HCEC 1CT (cell line): ENCODE measurements around the gene PPP1R26.

ENCODE experiments used
- DNase-seq: peaks from one replicate; pipeline ENCODE4 v3.0.0-alpha.2; 2017

Gene PPP1R26

DNA sequence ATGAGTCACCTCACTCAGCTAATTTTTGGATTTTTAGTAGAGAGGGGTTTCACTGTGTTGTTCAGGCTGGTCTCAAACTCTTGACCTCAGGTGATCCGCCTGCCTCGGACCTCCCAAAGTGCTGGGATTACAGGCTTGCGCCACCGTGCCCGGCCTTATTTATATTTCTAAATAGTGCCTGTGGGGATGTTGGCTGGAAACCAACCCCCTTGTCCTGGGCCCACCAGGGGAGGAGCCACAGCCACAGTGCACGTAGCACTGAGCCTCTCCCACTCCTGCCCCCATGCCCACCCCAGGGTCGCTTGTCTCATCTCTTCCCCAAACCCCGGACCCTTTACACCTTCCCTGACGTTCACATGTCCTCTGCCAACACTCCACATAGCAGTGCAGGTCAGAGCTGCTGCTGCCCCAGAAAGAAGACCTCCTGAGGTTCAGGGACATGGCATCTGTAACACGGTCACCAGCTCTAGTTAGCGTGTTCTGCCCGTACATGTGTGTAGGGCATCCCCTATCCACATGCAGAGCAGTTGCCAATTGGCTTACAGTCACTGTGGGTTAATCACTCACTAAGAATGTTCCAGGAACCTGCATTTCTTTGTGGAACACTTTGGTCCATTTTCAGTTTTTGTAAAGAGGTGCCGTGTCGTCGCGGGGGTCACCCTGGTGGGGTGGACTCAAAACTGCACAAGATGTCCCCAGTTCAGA lies 10.7 kb downstream of the PPP1R26 start:
- DNase-seq, result no peak

DNA sequence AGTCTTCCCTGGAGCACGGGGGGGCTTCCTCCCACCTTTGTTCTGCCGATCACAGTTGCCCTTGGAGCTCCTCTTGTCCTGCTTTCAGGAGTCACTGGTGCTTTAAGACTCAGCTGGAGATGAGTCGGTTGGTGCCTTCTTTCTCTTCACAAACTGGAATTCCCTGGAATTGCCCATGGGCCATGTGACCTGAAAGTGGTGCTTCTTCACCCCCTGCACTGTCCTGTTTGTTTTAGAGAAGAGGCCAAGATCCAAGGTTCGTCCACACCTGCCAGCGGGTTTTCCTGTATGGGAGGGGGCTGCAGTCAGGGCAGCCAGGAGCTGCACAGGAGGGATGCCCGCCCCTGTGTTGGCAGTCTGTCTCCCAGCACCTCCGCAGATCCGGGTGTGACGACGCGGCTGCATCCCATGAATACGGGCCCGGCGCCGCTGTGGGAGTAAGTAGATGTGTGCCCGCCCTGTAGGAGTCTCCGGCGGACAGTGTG lies 11.4 kb downstream of the PPP1R26 start:
- DNase-seq, result no peak

DNA sequence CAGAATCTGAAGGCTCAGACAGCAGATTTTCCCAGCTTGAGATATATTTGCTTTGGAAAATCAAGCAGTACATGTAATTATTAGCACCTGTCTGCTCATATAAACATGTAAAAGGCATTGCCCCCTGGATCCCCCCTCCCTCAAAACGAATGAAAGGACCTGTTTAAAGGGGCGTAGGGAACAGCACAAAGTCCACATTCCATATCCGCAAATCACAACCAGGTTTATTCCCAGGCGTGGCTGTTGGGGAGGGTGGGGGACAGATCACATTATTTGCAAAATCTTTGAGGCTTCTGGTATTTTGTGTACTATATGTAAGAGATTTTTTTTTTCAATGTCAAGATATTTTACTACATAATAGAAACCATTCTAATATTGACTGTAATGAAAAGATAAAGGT lies 12.2 kb downstream of the PPP1R26 start:
- DNase-seq, result no peak

DNA sequence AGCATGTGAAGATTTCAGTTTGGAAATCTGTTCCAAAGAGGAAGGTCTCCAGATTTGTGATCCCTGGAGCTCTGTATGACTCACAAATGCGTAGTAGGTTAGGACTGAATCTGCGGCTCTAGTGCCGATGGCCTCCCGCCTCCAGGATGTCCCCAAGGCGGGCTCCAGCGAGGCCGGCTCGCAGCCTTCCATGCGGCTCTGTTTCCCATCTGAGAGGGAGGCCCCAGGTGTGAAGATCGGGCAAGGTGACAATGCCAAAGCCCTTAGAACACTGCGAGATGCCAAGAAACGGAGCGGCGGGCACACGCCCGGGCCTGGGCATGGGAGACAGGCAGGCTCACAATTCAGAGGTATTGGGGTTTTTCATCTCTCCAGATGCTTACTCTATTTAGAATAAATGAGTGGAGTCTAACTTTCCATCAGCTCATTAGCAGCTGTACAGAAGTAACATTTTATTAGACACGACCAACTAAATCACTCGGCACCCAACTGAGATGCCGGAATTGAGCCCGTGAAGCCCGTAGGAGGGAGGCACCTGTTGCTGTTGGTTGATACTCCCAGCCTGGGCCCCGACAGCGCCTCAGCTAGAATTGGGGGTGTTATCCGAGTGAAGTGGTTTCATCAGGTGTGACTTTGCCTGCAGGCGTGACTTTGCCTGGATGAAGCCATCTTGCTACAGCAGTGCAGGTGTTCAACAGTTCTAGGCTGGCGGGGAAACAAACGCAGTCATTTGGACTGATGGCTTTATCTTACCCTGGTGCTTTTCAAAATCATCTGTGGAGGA lies 13.5 kb downstream of the PPP1R26 start:
- no peak for DNase-seq

DNA sequence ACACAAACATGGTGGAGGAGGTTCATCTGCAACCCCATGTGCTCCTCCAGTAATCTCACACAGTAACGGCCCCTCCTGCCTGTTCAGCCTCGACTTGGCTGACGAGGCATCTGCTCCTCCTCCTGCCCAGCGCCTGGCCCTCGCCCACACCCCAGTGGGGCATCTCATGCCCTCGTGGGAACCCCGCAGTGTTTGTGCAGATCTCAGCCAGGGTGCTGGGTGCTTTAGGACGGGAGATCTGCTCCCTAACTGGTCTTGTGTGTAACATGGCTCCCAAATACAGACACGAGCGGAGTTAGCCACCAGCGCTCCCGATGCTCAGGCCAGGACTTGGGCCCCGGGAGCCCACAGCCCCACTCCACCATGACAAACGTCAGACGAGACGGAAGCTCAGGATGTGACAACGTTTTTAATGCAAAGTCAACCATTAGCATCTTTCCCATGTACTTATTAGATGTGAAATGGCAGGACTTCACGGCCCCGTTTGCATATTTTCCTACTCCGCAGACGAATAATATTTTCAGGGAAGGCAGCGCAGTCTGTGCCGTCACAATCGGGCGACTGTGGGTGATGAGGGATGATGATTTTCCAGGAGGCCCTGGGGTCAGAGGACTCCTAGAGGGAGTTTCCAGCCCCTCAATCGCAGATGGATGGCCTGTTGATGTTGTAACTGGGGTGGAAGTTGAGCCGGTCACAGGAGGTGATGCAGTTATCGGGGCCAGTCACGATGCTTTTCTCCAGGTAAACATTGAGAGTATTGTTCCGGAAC lies 15.4 kb downstream of the PPP1R26 start:
- DNase-seq, result no peak

DNA sequence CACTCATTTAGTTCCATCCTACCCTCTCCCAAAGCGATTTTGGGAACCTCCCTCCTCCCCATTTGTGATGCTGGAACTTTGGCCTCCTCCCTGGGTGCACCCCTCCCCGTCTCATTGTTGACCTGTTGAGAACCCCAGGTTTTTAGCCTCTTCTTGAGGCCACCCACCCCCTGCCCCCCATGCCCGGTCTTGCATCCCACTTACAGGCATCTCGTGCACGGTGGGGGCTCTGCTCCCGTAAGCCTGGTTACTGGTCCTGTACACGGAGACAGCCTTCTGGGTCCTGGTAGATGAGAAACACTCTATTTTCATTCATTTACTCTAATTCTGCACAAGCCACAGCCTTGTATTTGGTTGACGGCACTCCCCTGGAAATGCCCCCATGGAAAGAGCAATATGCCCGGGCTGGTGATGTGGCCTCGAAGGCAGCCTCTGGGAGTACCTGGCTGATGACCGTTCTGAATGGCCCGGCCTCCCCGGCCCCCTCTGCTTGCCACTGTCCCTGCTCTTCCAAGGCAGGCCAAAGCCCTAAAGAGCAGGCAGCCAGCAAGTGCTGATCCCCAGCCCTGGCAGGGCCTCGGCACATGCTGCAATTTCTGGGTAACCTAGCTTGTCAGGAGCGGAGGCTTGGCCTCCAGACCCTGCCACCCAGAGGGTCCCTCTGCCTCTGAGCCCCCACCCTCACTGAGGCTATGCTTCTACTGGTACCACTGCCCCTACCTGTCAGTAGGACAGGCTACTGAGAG lies 19.0 kb downstream of the PPP1R26 start:
- DNase-seq, result no peak

DNA sequence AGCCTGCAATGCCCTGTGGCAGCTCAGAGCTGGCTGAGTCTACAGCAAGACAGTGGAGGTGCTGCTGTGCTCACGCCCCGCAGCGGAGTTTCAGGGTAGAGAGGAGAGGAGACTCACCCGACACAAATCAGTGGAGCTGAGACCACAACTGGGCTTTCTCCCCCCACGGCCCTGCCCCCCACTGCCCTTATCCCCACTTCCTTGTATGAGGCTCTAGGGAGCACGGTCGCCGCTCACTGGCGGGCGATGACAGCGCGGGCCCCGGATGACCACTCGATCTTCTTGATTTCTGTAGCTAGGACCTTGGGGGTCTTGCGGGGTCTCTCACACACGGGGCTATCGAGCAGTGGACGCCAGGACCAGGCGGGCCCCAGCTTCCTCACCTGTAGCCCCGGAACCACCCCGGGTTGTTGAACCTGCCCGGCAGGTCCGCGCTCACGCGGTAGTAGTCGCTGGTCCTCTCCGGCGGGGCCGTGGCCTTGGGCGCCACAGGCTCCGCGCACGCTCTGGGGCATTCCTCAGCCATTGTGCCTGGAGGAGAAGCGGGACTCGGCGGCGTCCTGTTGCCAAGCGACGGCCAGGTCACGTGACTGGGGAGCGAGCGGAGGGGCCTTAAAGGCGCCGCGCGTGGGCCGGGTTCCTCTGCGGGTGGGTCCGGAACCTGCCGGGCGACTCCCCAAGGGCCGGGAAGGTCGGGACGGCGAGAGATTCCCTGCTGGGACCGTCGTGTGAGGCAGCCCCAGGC lies 19.9 kb downstream of the PPP1R26 start:
- peak; percentile 81 for DNase-seq

DNA sequence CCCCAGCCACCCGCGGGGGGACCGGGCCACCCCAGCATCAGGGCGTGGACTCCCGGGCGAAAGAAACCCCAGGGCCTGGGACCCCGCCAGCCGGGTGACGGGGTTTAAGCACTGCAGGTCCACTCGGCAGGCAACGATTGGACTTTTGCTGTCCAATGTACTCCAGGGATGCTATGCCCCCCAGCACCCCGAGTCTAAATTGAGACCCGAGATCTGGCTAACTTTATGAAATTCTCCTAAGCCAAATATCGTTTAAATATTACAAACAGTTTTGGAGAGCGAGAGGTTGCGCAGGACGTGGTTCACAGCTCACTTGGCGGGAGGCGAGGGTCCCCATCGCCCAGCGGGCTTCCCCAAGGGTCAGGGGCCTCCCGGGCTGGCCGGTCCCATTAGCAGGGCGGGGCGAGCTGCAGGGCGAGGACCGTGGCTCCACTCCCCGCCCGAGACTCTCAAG lies 20.5 kb downstream of the PPP1R26 start:
- peak; percentile 12 for DNase-seq

DNA sequence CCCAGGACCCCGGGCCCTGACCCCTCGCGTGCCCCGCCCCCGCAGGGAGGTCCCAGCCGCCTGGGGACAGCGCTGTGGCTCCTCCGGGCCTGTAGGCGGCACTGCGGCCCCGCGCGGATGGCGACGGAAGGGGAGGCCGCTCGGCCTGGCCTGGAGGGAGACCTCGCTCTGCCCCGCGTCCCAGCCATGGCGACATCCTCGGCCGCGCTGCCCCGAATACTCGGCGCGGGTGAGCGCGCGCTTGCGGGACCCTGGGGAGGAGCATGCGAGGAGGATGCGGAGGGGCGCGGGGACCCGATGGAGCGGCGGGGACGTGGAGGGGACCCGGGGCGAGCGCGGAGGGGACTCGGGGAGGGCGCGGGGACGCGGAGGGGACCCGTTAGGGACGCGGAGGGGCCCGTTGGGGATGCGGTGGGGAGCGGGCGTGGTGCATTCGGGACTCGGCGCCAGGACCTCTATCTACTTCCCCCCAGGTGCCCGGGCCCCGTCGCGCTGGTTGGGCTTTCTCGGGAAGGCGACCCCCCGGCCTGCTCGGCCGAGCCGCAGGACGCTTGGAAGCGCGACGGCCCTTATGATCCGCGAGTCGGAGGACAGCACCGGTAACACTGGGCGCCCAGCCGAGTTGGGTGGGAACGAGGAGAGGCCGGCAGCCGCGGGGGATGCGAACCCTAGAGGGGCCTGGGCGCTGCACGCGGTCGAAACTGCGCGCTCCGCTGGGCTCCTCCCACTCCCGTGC lies 21.1 kb downstream of the PPP1R26 start, which contains the start of gene MRPS2:
Gene MRPS2 (plus strand): TSS at position 158 of the 736 bp plus-strand sequence. CDS start 29 bp downstream, at position 187.
- DNase-seq, result peak; percentile 84

DNA sequence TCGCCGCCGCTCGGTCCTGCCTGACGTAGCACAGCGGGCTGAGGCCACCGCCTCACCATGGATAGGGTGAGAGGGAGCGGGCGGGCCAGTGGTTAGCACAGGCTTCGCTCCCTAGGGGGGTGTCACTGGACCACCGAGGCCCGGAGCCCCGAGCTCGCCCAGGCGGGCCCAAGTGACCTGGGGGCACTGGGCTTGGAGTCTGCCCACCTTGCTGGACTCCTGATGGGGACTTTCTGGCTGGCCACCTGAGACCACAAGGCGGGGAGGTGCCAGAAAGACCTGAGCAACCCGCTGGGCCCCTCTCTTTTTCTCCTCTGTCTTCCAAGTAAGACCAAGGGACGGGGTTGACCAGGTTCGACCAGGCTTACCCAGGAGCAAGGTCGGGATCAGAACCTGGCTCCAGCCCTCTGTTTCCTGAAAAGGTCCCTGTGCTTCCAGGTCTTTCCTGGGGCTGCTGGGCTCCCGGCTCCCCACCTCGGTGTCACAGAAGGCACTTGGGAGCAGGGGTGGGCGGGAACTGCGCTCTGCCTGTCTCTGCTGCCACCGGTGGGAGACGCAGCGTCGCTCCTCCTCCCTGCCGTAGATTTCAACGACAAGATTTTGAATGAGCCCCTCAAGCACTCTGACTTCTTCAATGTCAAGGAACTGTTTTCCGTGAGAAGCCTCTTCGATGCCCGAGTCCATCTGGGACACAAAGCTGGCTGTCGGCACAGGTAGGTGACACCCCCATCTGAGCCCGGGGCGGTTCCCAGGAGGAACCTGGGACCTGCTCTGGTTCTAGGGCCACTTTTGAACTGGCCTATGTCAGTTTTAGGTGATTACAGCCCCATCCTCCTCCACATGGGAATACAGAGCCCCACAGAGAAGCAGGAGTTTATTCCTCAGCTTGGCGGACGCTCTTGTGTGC lies 21.9 kb downstream of the PPP1R26 start:
- no peak for DNase-seq

DNA sequence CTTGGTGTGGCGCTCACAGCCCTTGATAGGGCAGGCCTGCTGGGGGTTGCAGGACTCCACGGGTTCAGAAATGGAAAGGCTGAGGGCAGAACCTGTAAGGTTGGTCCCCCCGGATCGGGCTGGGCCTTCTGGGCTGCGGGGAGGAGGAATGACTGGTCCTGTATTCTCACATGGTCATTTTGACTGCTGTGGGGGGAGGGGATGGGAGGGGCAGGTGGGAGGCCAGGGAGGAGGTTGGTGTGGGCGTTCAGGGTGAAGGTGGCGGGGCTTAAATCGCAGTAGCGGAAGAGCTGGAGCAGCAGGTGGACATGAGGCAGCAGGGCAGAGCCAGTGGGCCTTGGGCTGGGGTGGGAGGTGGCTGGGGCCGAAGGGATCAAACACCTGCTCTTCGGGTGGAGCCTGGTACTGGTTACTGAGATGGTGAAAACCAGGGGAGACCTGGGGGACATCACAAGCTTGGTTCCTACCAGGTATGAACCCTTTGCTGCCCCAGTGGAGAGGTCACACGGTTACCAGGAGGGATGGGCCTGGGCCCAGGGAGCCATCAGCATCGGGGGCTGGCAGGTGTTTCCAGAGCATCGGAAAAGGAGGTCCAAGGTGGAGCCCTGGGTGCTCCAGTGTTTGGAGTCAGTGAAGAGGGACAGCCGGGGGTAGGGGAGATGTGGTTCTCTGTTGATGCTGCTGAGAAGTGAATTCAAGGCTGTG lies 22.7 kb downstream of the PPP1R26 start:
- DNase-seq, result no peak

DNA sequence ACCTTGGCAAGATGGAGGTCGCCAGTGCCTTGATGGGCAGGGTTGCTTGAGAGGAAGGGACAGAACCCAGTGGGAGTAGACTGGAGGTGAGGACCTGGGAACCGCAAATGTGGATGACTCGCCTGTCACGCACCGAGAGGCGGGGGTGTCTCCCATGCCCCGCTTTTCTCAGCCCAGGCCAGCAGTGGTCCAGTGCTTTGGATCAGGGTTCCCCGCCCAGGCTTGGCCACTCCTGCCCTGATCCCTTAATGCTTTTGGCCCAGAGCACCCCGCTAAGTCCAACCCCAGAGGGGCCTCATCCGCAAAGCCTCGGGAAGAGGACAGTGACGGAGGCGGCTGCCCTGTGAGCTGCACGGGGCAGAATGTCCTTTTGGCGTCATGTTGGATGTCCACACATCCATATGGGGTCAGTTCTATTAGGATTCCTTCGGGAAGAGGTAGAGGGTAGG lies 23.3 kb downstream of the PPP1R26 start:
- no peak for DNase-seq

DNA sequence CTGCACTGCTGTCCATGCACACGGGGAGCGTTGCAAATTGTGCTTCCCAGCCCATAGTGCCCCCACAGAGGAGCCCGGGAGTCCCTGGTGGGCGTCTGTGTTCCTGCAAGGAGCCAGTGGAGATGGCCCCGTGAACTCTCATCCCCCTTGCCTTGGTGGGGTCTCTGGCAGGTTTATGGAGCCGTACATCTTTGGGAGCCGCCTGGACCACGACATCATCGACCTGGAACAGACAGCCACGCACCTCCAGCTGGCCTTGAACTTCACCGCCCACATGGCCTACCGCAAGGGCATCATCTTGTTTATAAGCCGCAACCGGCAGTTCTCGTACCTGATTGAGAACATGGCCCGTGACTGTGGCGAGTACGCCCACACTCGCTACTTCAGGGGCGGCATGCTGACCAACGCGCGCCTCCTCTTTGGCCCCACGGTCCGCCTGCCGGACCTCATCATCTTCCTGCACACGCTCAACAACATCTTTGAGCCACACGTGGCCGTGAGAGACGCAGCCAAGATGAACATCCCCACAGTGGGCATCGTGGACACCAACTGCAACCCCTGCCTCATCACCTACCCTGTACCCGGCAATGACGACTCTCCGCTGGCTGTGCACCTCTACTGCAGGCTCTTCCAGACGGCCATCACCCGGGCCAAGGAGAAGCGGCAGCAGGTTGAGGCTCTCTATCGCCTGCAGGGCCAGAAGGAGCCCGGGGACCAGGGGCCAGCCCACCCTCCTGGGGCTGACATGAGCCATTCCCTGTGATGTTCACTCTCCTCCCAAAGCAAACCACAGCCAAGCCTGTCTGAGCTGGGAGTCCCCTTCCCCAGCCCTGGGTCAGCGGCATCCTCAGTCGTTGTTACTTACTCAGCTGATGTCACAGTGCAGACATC lies 24.0 kb downstream of the PPP1R26 start:
- no peak for DNase-seq

DNA sequence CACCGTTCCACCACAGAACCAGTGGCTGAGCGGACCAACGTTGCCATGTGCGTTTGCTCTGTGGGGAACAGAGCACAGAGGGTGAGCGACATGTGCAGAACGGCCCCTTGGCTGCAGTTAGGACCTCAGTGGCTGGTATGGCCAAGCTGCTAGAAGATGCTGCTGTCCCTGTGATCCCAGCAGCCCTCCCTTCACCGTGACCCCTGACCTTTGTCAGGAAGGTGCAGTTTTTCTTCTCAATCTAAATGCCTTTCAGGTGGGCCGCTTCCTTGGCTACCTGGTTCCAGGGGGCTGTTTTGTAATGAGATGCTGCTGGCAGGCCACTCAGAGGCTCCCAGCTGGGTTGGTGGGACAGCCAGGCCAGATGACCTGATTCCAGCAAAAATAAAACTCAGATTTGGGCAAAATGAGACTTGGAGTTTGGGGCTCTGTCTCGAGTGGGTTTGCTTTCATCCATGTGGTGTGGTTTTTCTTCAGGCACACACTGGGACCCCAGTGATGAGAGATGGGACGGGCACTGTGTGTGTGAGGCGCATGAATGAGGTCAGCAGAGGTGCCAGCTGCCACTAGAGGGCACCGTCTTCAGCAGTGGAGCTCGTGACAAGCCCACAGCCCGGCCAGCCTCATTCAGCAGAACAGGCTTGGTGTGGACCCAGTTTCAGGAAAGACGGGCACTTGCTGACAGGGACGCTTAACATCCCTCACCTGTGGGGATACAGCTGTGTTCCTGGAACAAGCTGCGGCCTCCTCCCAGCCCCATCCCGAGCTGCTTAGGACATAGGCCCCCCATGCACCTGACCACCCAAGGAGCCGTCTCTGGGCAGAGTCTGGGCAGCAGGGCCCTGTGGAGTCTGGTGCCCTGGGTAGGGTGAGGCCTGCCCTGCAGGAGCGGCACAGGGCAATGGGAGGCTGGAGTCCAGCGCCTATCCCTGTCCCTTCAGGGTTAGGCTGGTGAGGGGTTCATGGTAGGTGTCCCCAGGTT lies 25.0 kb downstream of the PPP1R26 start:
- DNase-seq, result peak; percentile 52

DNA sequence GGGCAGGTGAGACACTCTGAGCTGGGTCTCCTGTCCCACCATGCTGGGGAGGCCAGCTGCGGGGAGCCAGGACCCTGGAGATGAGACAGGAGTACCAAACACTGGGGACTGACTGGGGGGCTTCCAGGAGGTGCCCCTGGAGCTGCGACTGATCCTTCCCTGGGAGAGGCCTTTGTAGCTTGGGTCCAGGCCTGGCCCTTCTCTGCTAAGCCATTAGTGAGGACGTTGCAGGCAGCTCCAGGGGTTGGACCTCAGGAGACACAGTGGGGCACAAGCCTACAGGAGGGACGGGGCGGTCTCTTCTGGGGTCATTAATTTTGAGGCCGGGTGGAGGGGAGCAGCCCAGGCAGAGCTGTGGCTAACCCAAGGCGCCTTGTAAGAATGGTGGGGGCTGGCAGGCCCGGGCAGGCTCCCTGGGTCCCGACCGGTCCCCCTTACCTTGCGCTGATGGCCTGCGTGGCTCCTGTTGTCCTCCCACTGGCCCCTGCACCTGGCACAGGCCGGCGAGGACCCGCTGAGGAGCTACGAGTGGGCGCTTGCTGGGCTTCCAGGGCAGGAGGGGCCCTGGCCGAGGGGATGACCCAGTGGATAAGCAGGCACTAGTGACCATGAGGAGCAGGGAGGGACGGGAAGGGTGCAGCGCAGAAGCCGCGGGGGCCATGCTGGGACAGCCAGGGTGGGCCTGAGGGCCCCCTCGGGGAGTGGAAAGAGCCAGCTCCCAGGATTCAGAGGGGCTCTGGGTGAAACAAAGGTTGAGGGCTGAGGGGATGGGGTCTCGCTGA lies 26.0 kb downstream of the PPP1R26 start:
- DNase-seq, result no peak
